Spleen (tissue), 11 donors: ENCODE results near the gene NGEF. TPM values are rescaled to one million over a fixed set of nuclear protein-coding genes. Genes with fewer than 3 reads are reported as not detected.

Experiments used
- DNase-seq: peaks from one replicate; pipeline ENCODE4 v3.0.0-alpha.2; 2020
- H3K27ac ChIP-seq, 8 donors: fragments of 200-600 bp; sonication (generic) in 7 of 8; 1 replicate in 4 of 8; 2 replicates in 4 of 8; pipeline versions ENCODE4 v1.5.0 to v1.8.0; 2016 to 2021; ENCODE audit warnings: inconsistent platforms in 4 of 8, mild to moderate bottlenecking in 4 of 8, moderate library complexity in 1 of 8
- H3K27me3 ChIP-seq, 7 donors: fragments of 200-600 bp; sonication (generic) in 6 of 7; replicated peaks in 1 of 7; 1 replicate in 4 of 7; 2 replicates in 3 of 7; pipeline versions ENCODE4 v1.5.0 to v1.8.0; 2016 to 2021; ENCODE audit warnings: inconsistent platforms in 3 of 7, mild to moderate bottlenecking in 1 of 7
- H3K36me3 ChIP-seq, 6 donors: fragments of 200-600 bp; sonication (generic) in 5 of 6; 1 replicate in 4 of 6; 2 replicates in 2 of 6; pipeline versions ENCODE4 v1.5.0 to v1.8.0; 2016 to 2021; ENCODE audit warnings: inconsistent platforms in 2 of 6
- H3K4me1 ChIP-seq, 6 donors: fragments of 200-600 bp; sonication (generic) in 5 of 6; 1 replicate in 3 of 6; 2 replicates in 3 of 6; pipeline versions ENCODE4 v1.5.0 to v1.8.0; 2016 to 2021; ENCODE audit warnings: inconsistent platforms in 3 of 6
- H3K4me3 ChIP-seq, 8 donors: fragments of 200-600 bp; sonication (generic) in 7 of 8; 1 replicate in 4 of 8; 2 replicates in 4 of 8; pipeline versions ENCODE4 v1.5.0 to v1.8.0; 2016 to 2021; ENCODE audit warnings: inconsistent platforms in 4 of 8, mild to moderate bottlenecking in 4 of 8, moderate library complexity in 2 of 8
- H3K9me3 ChIP-seq, 8 donors: fragments of 200-600 bp; sonication (generic) in 7 of 8; 1 replicate in 4 of 8; 2 replicates in 4 of 8; pipeline versions ENCODE4 v1.5.0 to v1.8.0; 2016 to 2021; ENCODE audit warnings: inconsistent platforms in 4 of 8
- CTCF ChIP-seq, 11 experiments: fragments of 200-600 bp in 7 of 11; fragments of 450-650 bp in 4 of 11; sonication (generic) in 4 of 11; IDR thresholded peaks in 8 of 11; conservative IDR thresholded peaks in 3 of 11; 1 replicate in 7 of 11; 2 replicates in 4 of 11; pipeline versions ENCODE4 v1.4.0 to v1.8.0; 2016 to 2021; ENCODE audit warnings: antibody characterized with exemption in 11 of 11, inconsistent platforms in 4 of 11, mild to moderate bottlenecking in 1 of 11
- POLR2A ChIP-seq, 3 donors: fragments of 450-650 bp; IDR thresholded peaks; one replicate each; pipeline ENCODE4 v1.5.1; 2017; ENCODE audit warnings: antibody characterized with exemption in 3 of 3, mild to moderate bottlenecking in 1 of 3
- POLR2AphosphoS5 ChIP-seq, 3 donors: sonication (generic); formaldehyde crosslinking; IDR thresholded peaks; one replicate each; pipeline ENCODE4 v1.5.1; 2017; ENCODE audit warnings: antibody characterized with exemption in 3 of 3
- WGBS, 5 donors: extraction: QIAGEN DNeasy Blood & Tissue Kit in 3 of 5; methylation state at CpG; one replicate each; pipeline versions ENCODE4 v1.1.5 to v1.1.7; 2013 to 2018; 5-methylcytosine and 5-hydroxymethylcytosine counted together
- intact Hi-C: fragments of 100-400 bp; cut with DNase I; formaldehyde crosslinking; loops from one replicate; pipeline ENCODE4 v1.15.0; 2023; ENCODE audit warnings: low total_unique reads
- polyA plus RNA-seq, 3 donors: library from polyadenylated mRNA; stranded (reverse); fragments of 200-250 nt; gene quantifications; one replicate each; pipeline ENCODE4 v1.2.1, GENCODE V29; 2013
- total RNA-seq, 7 donors: library from RNA; depleted of rRNA in 3 of 7; stranded (reverse); fragments of >200 nt in 3 of 7; fragmentation: NEBNext Ultra II Directional in 4 of 7; extraction: Animal tissue kit (Norgen Biotek cat#: 25700) in 4 of 7; gene quantifications; one replicate each; pipeline versions ENCODE4 v1.1.0 to v1.2.1, GENCODE V29; 2016 to 2021
- donor health status: healthy with polysubstance abuse.
- donor health status: DM: no; HTN: no; CAD: no; lungs with moderate emphysema.
- donor health status: DM: no; HTN: no; CAD: no.
- donor health status: Bipolar disorder and iron deficiency.
- donor health status: healthy.
- donor health status: DM: no; HTN: no; CAD: no.
- donor health status: DM: yes; HTN: yes; CAD: no.

The NGEF gene
- total and polyA plus RNA-seq, 10 donors: 0.23 to 0.79 (median 0.43) TPM; not detected in 5

DNA sequence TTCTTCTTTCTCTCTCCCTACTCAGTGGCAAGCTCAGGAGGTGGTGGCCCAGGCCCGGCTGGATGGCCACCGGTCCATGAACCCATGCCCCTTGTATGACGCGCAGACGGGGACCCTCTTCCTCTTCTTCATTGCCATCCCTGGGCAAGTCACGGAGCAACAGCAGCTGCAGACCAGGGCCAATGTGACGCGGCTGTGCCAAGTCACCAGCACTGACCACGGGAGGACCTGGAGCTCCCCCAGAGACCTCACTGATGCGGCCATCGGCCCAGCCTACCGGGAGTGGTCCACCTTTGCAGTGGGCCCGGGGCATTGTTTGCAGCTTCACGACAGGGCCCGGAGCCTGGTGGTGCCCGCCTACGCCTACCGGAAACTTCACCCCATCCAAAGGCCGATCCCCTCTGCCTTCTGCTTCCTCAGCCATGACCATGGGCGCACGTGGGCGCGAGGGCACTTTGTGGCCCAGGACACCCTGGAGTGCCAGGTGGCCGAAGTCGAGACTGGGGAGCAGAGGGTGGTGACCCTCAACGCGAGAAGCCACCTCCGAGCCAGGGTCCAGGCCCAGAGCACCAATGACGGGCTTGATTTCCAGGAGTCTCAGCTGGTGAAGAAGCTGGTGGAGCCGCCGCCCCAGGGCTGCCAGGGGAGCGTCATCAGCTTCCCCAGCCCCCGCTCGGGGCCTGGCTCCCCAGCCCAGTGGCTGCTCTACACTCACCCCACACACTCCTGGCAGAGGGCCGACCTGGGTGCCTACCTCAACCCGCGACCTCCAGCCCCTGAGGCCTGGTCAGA is 21.2 kb upstream of the NGEF start:
- no peak overlapping the region for H3K27ac ChIP-seq
- intact Hi-C loops: no loop called here
- no peaks in the 10 kb centered on the region for H3K9me3 ChIP-seq
- no peaks in the 10 kb centered on the region for H3K27me3 ChIP-seq
- TF ChIP-seq POLR2A (IDR thresholded peaks at IDR 0.05) (no peak), POLR2AphosphoS5 (IDR thresholded peaks at IDR 0.05) (no peak), CTCF (IDR thresholded peaks at IDR 0.05 in 8 of 11, conservative IDR thresholded peaks at IDR 0.05 in 3 of 11) (no peak)
- no peaks in the 10 kb centered on the region for H3K4me1 ChIP-seq
- no peaks in the 10 kb centered on the region for H3K36me3 ChIP-seq
- H3K4me3 ChIP-seq: no peak overlapping the region
- DNase-seq: peak; percentile 61
- WGBS, 5 donors: 90 to 95% (median 94%) methylated on average over 17 to 37 of the region's 37 CpGs

- TF ChIP-seq POLR2A (IDR thresholded peaks at IDR 0.05) (no peak), POLR2AphosphoS5 (IDR thresholded peaks at IDR 0.05) (no peak)
Observed at GRCh38 chr2:233033672-233034071, 20.6 kb upstream of the NGEF start.

GRCh38 chr2:233032551-233033320 is 19.7 kb upstream of the NGEF start, which contains the start of gene NEU2:
NEU2 (plus strand) TSS chr2:233032672; CDS start chr2:233032672, 0 bp downstream.
- H3K4me1 ChIP-seq: no peaks in the 10 kb centered on the region
- 93 to 96% (median 94%) methylated on average over 13 of the region's 13 CpGs for WGBS, 5 donors
- no peaks in the 10 kb centered on the region for H3K27me3 ChIP-seq
- H3K9me3 ChIP-seq: no peaks in the 10 kb centered on the region
- peak; percentile 60 for DNase-seq
- TF ChIP-seq POLR2AphosphoS5 (IDR thresholded peaks at IDR 0.05) (no peak), CTCF (IDR thresholded peaks at IDR 0.05 in 8 of 11, conservative IDR thresholded peaks at IDR 0.05 in 3 of 11) (no peak), POLR2A (IDR thresholded peaks at IDR 0.05) (no peak)
- no peak within 1 kb of the TSS for H3K27ac ChIP-seq
- no peak within 1 kb of the TSS for H3K4me3 ChIP-seq
- intact Hi-C loops: no loop called here
- H3K36me3 ChIP-seq: no peaks in the 10 kb centered on the region

More at GRCh38 chr2:233033672-233034071, 20.6 kb upstream of the NGEF start:
- no peak overlapping the region for H3K4me3 ChIP-seq
- H3K36me3 ChIP-seq: no peaks in the 10 kb centered on the region
- intact Hi-C loops: no loop called here
- H3K4me1 ChIP-seq: no peaks in the 10 kb centered on the region
- no peak overlapping the region for H3K27ac ChIP-seq
- H3K9me3 ChIP-seq: no peaks in the 10 kb centered on the region
- H3K27me3 ChIP-seq: no peaks in the 10 kb centered on the region
- WGBS, 5 donors: 62 to 86% (median 73%) methylated on average over 9 of the region's 9 CpGs
- peak; percentile 36 for DNase-seq

- Histone ChIP-seq H3K36me3 (no peaks in the 10 kb centered on the region), H3K4me1 (no peaks in the 10 kb centered on the region), H3K27ac (no peak overlapping the region), H3K4me3 (no peak overlapping the region), H3K27me3 (no peaks in the 10 kb centered on the region), H3K9me3 (no peaks in the 10 kb centered on the region)
- 82 to 91% (median 89%) methylated on average over 27 of the region's 27 CpGs for WGBS, 5 donors
- TF ChIP-seq POLR2A (IDR thresholded peaks at IDR 0.05): no peak
- no peak for TF ChIP-seq POLR2AphosphoS5 (IDR thresholded peaks at IDR 0.05)
- no peak for TF ChIP-seq CTCF (IDR thresholded peaks at IDR 0.05 in 8 of 11, conservative IDR thresholded peaks at IDR 0.05 in 3 of 11)
- intact Hi-C loops: no loop called here
- DNase-seq: peak; percentile 69
Observed at GRCh38 chr2:233031556-233032500, 18.8 kb upstream of the NGEF start.
